HG02870 (cell line): ENCODE results near the gene RPS19.

Source experiments
- ATAC-seq: cut with Tn5 transposase; IDR thresholded peaks from one replicate; pipeline ENCODE4 v1.9.1; 2021; ENCODE audit warnings: mild to moderate bottlenecking, moderate library complexity; ENCODE audit not compliant: unreplicated experiment

RPS19 gene

GRCh38 chr19:41859618-41860418 lies at the start of gene RPS19:
RPS19 (plus strand) TSS chr19:41860255; CDS start chr19:41860775, 520 bp downstream.
- peak; percentile 76 for ATAC-seq

GRCh38 chr19:41810301-41810700 lies 49.8 kb upstream of the RPS19 start:
- no peak for ATAC-seq

GRCh38 chr19:41811036-41811435 lies 49.0 kb upstream of the RPS19 start:
- no peak for ATAC-seq

- ATAC-seq = no peak
These were observed 48.1 kb upstream of the RPS19 start for GRCh38 chr19:41811981-41812380.

- no peak for ATAC-seq
These were observed 46.1 kb upstream of the RPS19 start for GRCh38 chr19:41813911-41814310.

GRCh38 chr19:41815301-41815700 lies 44.8 kb upstream of the RPS19 start:
- ATAC-seq = no peak

- ATAC-seq = no peak
These were observed 43.3 kb upstream of the RPS19 start for GRCh38 chr19:41816761-41817160.

- ATAC-seq = no peak
These were observed 38.9 kb upstream of the RPS19 start for GRCh38 chr19:41821003-41821735.

GRCh38 chr19:41837981-41838708 lies 21.9 kb upstream of the RPS19 start:
- ATAC-seq = no peak

GRCh38 chr19:41839211-41839610 lies 20.8 kb upstream of the RPS19 start:
- ATAC-seq = no peak

GRCh38 chr19:41843371-41843770 lies 16.7 kb upstream of the RPS19 start:
- ATAC-seq = no peak

- no peak for ATAC-seq
These were observed 15.5 kb upstream of the RPS19 start, which contains the start of gene LYPD4 for GRCh38 chr19:41844601-41845000. LYPD4 (minus strand) TSS chr19:41844683; CDS start chr19:41839285, 5,398 bp downstream.

- no peak for ATAC-seq
These were observed 15.2 kb upstream of the RPS19 start, which contains the start of gene DMRTC2 for GRCh38 chr19:41845001-41845050. DMRTC2 (plus strand) TSS chr19:41845042; CDS start chr19:41847429, 2,387 bp downstream.

- no peak for ATAC-seq
These were observed 14.9 kb upstream of the RPS19 start for GRCh38 chr19:41845051-41845590.

GRCh38 chr19:41847351-41848105 lies 12.5 kb upstream of the RPS19 start:
- ATAC-seq = no peak

GRCh38 chr19:41848666-41849065 lies 11.4 kb upstream of the RPS19 start:
- no peak for ATAC-seq

GRCh38 chr19:41849067-41849466 lies 11.0 kb upstream of the RPS19 start:
- ATAC-seq = no peak

GRCh38 chr19:41850381-41850780 lies 9.7 kb upstream of the RPS19 start:
- ATAC-seq = no peak

- no peak for ATAC-seq
These were observed 8.6 kb upstream of the RPS19 start for GRCh38 chr19:41851456-41851855.

- ATAC-seq = no peak
These were observed 6.7 kb upstream of the RPS19 start for GRCh38 chr19:41853344-41853743.

- ATAC-seq = no peak
These were observed 6.3 kb upstream of the RPS19 start for GRCh38 chr19:41853768-41854167.
